Heart left ventricle (tissue), 16 donors: ENCODE measurements around the gene FAM163B. TPM values are rescaled to one million over a fixed set of nuclear protein-coding genes. Genes with fewer than 3 reads are reported as not detected.

Experiments used
- ATAC-seq, 4 donors: fragments of 200-7000 bp; cut with Tn5 transposase; one replicate each; pipeline ENCODE4 v1.9.1; 2020 to 2022; ENCODE audit warnings: moderate library complexity in 4 of 4, mild to moderate bottlenecking in 3 of 4, moderate number of reproducible peaks in 1 of 4
- DNase-seq, 5 donors: peaks; one replicate each; pipeline ENCODE4 v3.0.0-alpha.2; 2020
- H3K27ac ChIP-seq, 12 donors: fragments of 200-600 bp; sonication (generic) in 4 of 12; one replicate each; pipeline versions ENCODE4 v1.5.0 to v1.8.0; 2016 to 2022; ENCODE audit warnings: mild to moderate bottlenecking in 2 of 12
- H3K27me3 ChIP-seq, 9 donors: fragments of 200-600 bp; sonication (generic) in 2 of 9; one replicate each; pipeline versions ENCODE4 v1.5.1 to v1.8.0; 2016 to 2022; ENCODE audit warnings: mild to moderate bottlenecking in 3 of 9
- H3K36me3 ChIP-seq, 9 donors: fragments of 200-600 bp; sonication (generic) in 2 of 9; one replicate each; pipeline versions ENCODE4 v1.5.0 to v1.8.0; 2018 to 2022; ENCODE audit warnings: mild to moderate bottlenecking in 2 of 9
- H3K4me1 ChIP-seq, 12 donors: fragments of 200-600 bp; sonication (generic) in 4 of 12; one replicate each; pipeline versions ENCODE4 v1.5.0 to v1.8.0; 2016 to 2022; ENCODE audit warnings: mild to moderate bottlenecking in 3 of 12
- H3K4me3 ChIP-seq, 12 donors: fragments of 200-600 bp; sonication (generic) in 4 of 12; one replicate each; pipeline versions ENCODE4 v1.5.0 to v1.8.0; 2017 to 2022; ENCODE audit warnings: mild to moderate bottlenecking in 9 of 12, moderate library complexity in 4 of 12
- H3K9me3 ChIP-seq, 12 donors: fragments of 200-600 bp; sonication (generic) in 4 of 12; one replicate each; pipeline versions ENCODE4 v1.5.0 to v1.8.0; 2016 to 2022; ENCODE audit warnings: mild to moderate bottlenecking in 1 of 12
- POLR2A ChIP-seq, 2 donors: fragments of 450-650 bp; IDR thresholded peaks; one replicate each; pipeline ENCODE4 v1.6.1; 2017; ENCODE audit warnings: antibody characterized with exemption in 2 of 2, mild to moderate bottlenecking in 2 of 2, moderate library complexity in 2 of 2
- WGBS, 4 donors: extraction: QIAGEN DNeasy Blood & Tissue Kit in 2 of 4; methylation state at CpG; one replicate each; pipeline versions ENCODE4 v1.1.5 to v1.1.7; 2013 to 2018; 5-methylcytosine and 5-hydroxymethylcytosine counted together
- intact Hi-C, 10 donors: fragments of 100-400 bp; cut with DNase I; formaldehyde crosslinking; loops; one replicate each; pipeline versions ENCODE4 v1.11.1 to v1.14.2; 2022
- polyA plus RNA-seq, 2 donors: library from polyadenylated mRNA; stranded (reverse); fragments of 200-250 nt; gene quantifications; one replicate each; pipeline ENCODE4 v1.2.3, GENCODE V29; 2013
- total RNA-seq, 9 donors: library from RNA; depleted of rRNA in 2 of 9; stranded (reverse); fragments of >200 nt in 2 of 9; fragmentation: NEBNext Ultra II Directional in 3 of 9; extraction: Animal tissue kit (Norgen Biotek cat#: 25700) in 3 of 9; gene quantifications; one replicate each; pipeline versions ENCODE4 v1.1.0 to v1.2.4, GENCODE V29; 2016 to 2023
- TF ChIP-seq, protein P1 (sequence below), 12 donors: fragments of 200-600 bp; sonication (generic) in 4 of 12; IDR thresholded peaks; one replicate each; pipeline versions ENCODE4 v1.5.0 to v1.8.0; 2018 to 2022; ENCODE audit warnings: antibody characterized with exemption in 12 of 12, mild to moderate bottlenecking in 5 of 12
- donor health status: ischemic (EF 13 %, LVEDD 7.1; RV severe dilation, severe dysfunction).
- donor health status: healthy with polysubstance abuse.
- donor health status: DM: no; HTN: yes; CAD: no.
- donor health status: DM: no; HTN: no; CAD: no.
- donor health status: ischemic (EF 25% LVEDD 6.9; RV normal size, moderate dysfunction).
- donor health status: ischemic (EF 25% LVEDD 5.7; RV mildly dilated, moderate dysfunction).
- donor health status: healthy.
- donor health status: DM: yes; HTN: yes; CAD: no.
- donor health status: ischemic (EF 35%, LVEDD 5.7; RV mildly dilated, moderate dysfunction).
- donor health status: nonischemic (EF 11% LVEDD 7.7; RV severe dilation, severe dysfunction).
- donor health status: DM: yes; HTN: yes; CAD: no.
- donor health status: PGD.
- donor health status: ischemic (EF 29% LVEDD 5.4; RV normal size, mild dysfunction).
- donor health status: nonischemic (EF 23%, LVEDD 6.1; RV moderate dilation, normal function).

FAM163B gene
- total and polyA plus RNA-seq, 11 donors, result 0.08 TPM; not detected in 10

DNA sequence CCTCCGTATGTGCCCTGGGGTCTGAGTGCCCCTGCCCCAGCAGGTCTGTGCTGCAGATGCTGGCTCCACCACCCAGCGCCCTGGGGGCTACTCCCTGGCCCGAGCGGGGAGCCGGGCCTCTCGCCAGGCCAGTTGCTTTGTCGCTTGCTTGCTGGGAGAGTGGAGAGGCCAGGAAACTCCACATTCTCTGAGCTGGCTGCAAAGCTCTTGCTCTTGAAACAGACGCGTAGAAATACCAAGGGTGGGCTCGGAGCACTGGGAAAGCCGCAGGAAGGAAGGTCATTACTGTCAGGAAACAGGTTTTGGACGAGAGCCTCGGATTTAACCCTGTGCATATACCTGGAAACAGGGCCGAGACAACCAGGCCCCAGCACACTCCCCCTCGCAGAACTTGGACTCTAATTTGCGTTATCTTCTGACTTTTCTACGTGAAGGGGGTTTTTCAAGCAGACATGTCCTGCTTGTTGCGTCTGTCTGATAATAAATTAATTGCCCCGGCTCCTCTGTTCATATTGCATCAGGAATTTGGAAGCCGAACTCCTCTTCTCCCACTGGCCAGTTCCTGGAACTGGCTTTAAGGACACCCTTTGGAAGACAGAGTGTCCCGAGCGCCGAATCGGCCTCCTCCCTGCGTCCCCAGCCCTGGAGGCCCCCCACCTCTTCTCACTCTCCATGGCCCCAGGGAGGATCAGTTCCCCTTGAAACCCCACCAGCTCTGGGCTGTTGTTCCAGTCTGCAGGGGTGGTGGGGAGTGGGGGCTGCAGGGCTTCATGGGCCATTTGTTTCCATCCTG lies 63.5 kb downstream of the FAM163B start:
- peak overlapping the region in 6 of 12 donors; percentile 37 to 67 (median 52) for H3K27ac ChIP-seq
- intact Hi-C loops, result no loop called here
- DNase-seq (peak in 2 of 5 donors; percentile 47 to 50), ATAC-seq (peak; percentile 15 to 47 (median 30))
- no peaks in the 10 kb centered on the region for H3K9me3 ChIP-seq
- 45 to 55% (median 48%) methylated on average over 22 to 25 of the region's 25 CpGs for whole genome bisulfite sequencing, 4 donors
- no peak overlapping the region for H3K4me3 ChIP-seq
- H3K36me3 ChIP-seq, result peaks cover 0 to 44% (median 0%) of the 10 kb centered on the region in 9 donors
- TF ChIP-seq POLR2A (IDR thresholded peaks at IDR 0.05), result no peak
- TF ChIP-seq, protein P1, sequence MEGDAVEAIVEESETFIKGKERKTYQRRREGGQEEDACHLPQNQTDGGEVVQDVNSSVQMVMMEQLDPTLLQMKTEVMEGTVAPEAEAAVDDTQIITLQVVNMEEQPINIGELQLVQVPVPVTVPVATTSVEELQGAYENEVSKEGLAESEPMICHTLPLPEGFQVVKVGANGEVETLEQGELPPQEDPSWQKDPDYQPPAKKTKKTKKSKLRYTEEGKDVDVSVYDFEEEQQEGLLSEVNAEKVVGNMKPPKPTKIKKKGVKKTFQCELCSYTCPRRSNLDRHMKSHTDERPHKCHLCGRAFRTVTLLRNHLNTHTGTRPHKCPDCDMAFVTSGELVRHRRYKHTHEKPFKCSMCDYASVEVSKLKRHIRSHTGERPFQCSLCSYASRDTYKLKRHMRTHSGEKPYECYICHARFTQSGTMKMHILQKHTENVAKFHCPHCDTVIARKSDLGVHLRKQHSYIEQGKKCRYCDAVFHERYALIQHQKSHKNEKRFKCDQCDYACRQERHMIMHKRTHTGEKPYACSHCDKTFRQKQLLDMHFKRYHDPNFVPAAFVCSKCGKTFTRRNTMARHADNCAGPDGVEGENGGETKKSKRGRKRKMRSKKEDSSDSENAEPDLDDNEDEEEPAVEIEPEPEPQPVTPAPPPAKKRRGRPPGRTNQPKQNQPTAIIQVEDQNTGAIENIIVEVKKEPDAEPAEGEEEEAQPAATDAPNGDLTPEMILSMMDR (IDR thresholded peaks at IDR 0.05), result no peak
- no peaks in the 10 kb centered on the region for H3K27me3 ChIP-seq
- peaks cover 0 to 37% (median 23%) of the 10 kb centered on the region in 12 donors for H3K4me1 ChIP-seq

DNA sequence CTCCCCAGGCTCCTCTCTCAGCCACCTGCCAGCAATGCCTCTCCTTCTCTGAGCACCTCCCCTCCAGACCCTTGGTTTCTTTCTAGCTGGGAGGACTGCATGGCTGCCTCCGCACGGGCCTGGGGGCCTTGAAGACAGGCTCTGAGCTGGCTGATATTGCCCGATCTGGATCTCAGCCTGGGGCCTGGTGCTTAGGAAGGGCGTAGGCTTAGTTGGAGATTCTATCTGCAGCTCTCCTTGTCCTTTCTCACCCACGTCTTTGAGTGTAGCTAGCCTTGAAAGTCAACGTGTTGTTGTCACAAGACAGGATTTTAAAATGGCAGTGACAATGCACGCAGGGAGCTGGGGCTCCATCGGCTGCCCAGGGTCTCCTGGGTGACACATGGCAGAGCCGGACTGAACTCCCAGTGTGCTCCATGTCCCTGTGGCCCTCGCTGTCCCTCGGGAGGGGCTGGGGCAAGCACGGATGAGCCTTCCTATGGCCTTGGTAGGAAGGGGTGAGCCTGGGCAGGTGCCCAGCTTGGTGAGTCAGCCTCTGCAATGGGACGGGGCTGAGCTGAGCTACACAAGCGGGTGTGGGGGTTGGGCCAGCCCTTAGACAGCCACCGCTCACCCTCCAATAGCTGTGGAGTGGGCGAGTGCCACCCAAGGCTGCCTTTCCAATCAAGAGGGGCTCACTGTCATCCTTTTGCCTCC lies 65.3 kb downstream of the FAM163B start:
- DNase-seq, result no peak
- no peak for TF ChIP-seq POLR2A (IDR thresholded peaks at IDR 0.05)
- TF ChIP-seq, protein P1 (IDR thresholded peaks at IDR 0.05), result no peak
- Histone ChIP-seq H3K36me3 (peaks cover 0 to 49% (median 0%) of the 10 kb centered on the region in 9 donors), H3K27me3 (no peaks in the 10 kb centered on the region), H3K27ac (no peak overlapping the region), H3K9me3 (no peaks in the 10 kb centered on the region), H3K4me3 (no peak overlapping the region), H3K4me1 (peaks cover 0 to 55% (median 37%) of the 10 kb centered on the region in 12 donors)
- WGBS, 4 donors, result 81 to 87% (median 83%) methylated on average over 12 to 16 of the region's 16 CpGs
- ATAC-seq, result no peak
- intact Hi-C loops, result loop anchor here in 2 of 10 donors (5.0 kb wide), 2 partner anchors 33 to 133 kb away; no protein-coding TSS in a partner anchor

DNA sequence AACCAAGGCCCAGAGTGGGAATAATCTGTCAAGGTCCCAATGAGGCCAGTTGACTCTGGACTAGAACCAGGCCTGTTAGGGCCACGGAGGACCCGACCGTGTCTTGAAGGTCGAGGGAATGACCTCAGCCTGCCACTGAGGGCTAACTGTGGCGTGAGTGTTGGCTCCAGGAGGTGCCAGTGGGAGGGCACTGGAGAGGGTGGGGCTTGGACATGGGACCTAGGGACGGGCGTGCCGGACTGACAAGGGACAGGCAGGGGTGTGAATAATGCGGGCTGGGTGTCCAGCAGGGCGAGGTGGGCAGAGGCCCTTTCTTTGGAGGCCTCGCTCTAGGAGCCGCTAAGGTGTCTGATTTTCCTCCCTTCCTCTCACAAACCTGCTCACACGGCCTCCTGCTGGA lies 67.2 kb downstream of the FAM163B start:
- DNase-seq (peak in 1 of 5 donors; percentile 65), ATAC-seq (peak in 1 of 4 donors; percentile 6)
- Histone ChIP-seq H3K36me3 (peaks cover 0 to 43% (median 0%) of the 10 kb centered on the region in 9 donors), H3K27ac (no peak overlapping the region), H3K9me3 (no peaks in the 10 kb centered on the region), H3K4me3 (no peak overlapping the region), H3K27me3 (no peaks in the 10 kb centered on the region), H3K4me1 (peaks cover 0 to 70% (median 43%) of the 10 kb centered on the region in 12 donors)
- WGBS, 4 donors, result 70 to 88% (median 71%) methylated on average over 13 of the region's 13 CpGs
- no peak for TF ChIP-seq POLR2A (IDR thresholded peaks at IDR 0.05)
- TF ChIP-seq, protein P1 (IDR thresholded peaks at IDR 0.05), result no peak
- intact Hi-C loops, result loop anchor here in 2 of 10 donors (5.0 kb wide), 2 partner anchors 35 to 135 kb away; no protein-coding TSS in a partner anchor

DNA sequence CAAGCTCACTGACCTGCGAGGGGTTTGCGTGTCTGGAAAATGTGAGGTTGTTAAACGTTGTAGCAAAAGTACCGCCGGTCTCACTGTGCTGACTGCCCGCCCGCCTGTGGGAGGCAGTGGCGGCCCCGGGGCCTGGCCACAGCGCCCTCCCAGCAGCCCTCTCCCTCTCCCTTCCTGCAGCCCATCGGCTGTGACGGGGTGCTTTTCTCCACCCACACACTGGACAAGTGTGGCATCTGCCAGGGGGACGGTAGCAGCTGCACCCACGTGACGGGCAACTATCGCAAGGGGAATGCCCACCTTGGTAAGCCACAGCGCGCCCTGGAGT lies 68.5 kb downstream of the FAM163B start:
- peaks cover 0 to 36% (median 0%) of the 10 kb centered on the region in 9 donors for H3K36me3 ChIP-seq
- peaks cover 0 to 62% (median 36%) of the 10 kb centered on the region in 12 donors for H3K4me1 ChIP-seq
- no peaks in the 10 kb centered on the region for H3K27me3 ChIP-seq
- TF ChIP-seq, protein P1 (IDR thresholded peaks at IDR 0.05), result no peak
- TF ChIP-seq POLR2A (IDR thresholded peaks at IDR 0.05), result no peak
- H3K27ac ChIP-seq, result peak overlapping the region in 3 of 12 donors; percentile 75 to 80 (median 79)
- H3K9me3 ChIP-seq, result no peaks in the 10 kb centered on the region
- DNase-seq, result no peak
- intact Hi-C loops, result loop anchor here in 3 of 10 donors (2.0 to 5.0 kb wide), 3 partner anchors 18 to 137 kb away; no protein-coding TSS in a partner anchor
- no peak overlapping the region for H3K4me3 ChIP-seq
- no peak for ATAC-seq
- WGBS, 4 donors, result 71 to 75% (median 72%) methylated on average over 15 to 18 of the region's 18 CpGs
